Esophagus squamous epithelium (tissue), 4 donors: ENCODE results near the gene RNF212.

ENCODE experiments used
- POLR2A ChIP-seq, 4 donors: fragments of 450-650 bp; IDR thresholded peaks; one replicate each; pipeline ENCODE4 v1.6.1; 2017; ENCODE audit warnings: antibody characterized with exemption in 4 of 4, mild to moderate bottlenecking in 4 of 4, moderate library complexity in 3 of 4
- TF ChIP-seq, protein P1 (sequence below), 6 experiments: fragments of 450-650 bp in 4 of 6; fragments of 200-600 bp in 2 of 6; sonication (generic) in 2 of 6; IDR thresholded peaks; one replicate each; pipeline ENCODE4 v1.5.1; 2016 to 2019; ENCODE audit warnings: antibody characterized with exemption in 6 of 6, mild to moderate bottlenecking in 4 of 6, moderate library complexity in 4 of 6

DNA sequence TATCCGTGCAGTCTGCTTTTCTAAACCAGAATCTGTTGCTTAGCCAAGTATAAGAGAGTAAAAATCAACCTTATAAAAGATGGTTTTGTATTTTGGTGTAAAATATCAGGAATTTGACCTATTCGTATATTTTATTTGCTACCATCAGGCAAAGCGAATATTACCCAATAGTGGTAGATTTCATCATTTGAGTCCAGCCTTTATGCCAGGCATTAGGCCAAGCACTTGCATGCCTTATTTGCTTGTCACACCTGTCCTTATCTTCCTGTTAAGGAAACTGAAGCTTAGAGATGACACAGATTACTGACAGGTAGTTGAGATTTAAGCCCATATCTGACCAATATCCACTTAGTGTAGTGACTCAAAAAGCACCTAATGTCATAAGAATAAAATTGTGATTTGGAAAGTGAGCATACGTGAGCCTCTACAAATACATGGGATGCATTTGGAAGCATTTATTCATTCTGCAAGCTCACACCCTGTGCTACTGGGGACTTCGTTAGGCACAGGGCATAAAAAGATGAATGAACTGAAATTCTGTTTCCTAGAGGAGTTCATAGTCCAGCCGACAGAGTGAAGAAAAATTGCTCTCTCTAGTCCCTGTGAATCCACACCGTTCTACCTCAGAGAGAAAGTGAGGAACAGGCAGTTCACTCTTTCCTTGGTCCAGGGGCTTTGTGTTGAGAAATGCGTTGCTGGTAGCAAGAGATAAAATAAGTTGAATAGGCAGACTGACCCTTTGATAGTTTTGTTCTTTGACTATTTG lies 2.3 kb upstream of the RNF212 start:
- TF ChIP-seq, protein P1, sequence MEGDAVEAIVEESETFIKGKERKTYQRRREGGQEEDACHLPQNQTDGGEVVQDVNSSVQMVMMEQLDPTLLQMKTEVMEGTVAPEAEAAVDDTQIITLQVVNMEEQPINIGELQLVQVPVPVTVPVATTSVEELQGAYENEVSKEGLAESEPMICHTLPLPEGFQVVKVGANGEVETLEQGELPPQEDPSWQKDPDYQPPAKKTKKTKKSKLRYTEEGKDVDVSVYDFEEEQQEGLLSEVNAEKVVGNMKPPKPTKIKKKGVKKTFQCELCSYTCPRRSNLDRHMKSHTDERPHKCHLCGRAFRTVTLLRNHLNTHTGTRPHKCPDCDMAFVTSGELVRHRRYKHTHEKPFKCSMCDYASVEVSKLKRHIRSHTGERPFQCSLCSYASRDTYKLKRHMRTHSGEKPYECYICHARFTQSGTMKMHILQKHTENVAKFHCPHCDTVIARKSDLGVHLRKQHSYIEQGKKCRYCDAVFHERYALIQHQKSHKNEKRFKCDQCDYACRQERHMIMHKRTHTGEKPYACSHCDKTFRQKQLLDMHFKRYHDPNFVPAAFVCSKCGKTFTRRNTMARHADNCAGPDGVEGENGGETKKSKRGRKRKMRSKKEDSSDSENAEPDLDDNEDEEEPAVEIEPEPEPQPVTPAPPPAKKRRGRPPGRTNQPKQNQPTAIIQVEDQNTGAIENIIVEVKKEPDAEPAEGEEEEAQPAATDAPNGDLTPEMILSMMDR (IDR thresholded peaks at IDR 0.05) = no peak
- TF ChIP-seq POLR2A (IDR thresholded peaks at IDR 0.05) = no peak
